Colon (tissue), 2 donors: Measurements from ENCODE around the gene MYOD1.

Source experiments
- FAIRE-seq: peaks from 2 replicates; lab custom pipeline; 2012; peaks lifted over from hg19 to GRCh38; lab: Jason Lieb, UNC
- donor health status: control.
- donor health status: control.

MYOD1 gene

GRCh38 chr11:17719028-17719937 is at the start of gene MYOD1:
MYOD1 (plus strand) TSS chr11:17719571; CDS start chr11:17719783, 212 bp downstream.
- FAIRE-seq: no peak

GRCh38 chr11:17672469-17672868 is 46.9 kb upstream of the MYOD1 start:
- FAIRE-seq: no peak

GRCh38 chr11:17673951-17674350 is 45.4 kb upstream of the MYOD1 start:
- FAIRE-seq: no peak

GRCh38 chr11:17682848-17683247 is 36.5 kb upstream of the MYOD1 start:
- no peak for FAIRE-seq

GRCh38 chr11:17683377-17684161 is 35.8 kb upstream of the MYOD1 start:
- no peak for FAIRE-seq

GRCh38 chr11:17684550-17684949 is 34.8 kb upstream of the MYOD1 start:
- no peak for FAIRE-seq

- no peak for FAIRE-seq
Measured at GRCh38 chr11:17686231-17686980, 33.0 kb upstream of the MYOD1 start.

- no peak for FAIRE-seq
Measured at GRCh38 chr11:17687946-17688670, 31.3 kb upstream of the MYOD1 start.

- FAIRE-seq: no peak
Measured at GRCh38 chr11:17691550-17691949, 27.8 kb upstream of the MYOD1 start.

GRCh38 chr11:17691976-17692375 is 27.4 kb upstream of the MYOD1 start:
- FAIRE-seq: no peak

- FAIRE-seq: no peak
Measured at GRCh38 chr11:17692931-17693330, 26.4 kb upstream of the MYOD1 start.

GRCh38 chr11:17693531-17693930 is 25.8 kb upstream of the MYOD1 start:
- no peak for FAIRE-seq

GRCh38 chr11:17694494-17695110 is 24.8 kb upstream of the MYOD1 start:
- no peak for FAIRE-seq

GRCh38 chr11:17695454-17696441 is 23.6 kb upstream of the MYOD1 start:
- FAIRE-seq: no peak

GRCh38 chr11:17696741-17697140 is 22.6 kb upstream of the MYOD1 start:
- FAIRE-seq: no peak

GRCh38 chr11:17697175-17697949 is 22.0 kb upstream of the MYOD1 start:
- FAIRE-seq: no peak

- FAIRE-seq: no peak
Measured at GRCh38 chr11:17699147-17700114, 19.9 kb upstream of the MYOD1 start.

GRCh38 chr11:17700991-17701390 is 18.4 kb upstream of the MYOD1 start:
- no peak for FAIRE-seq
